Esophagus squamous epithelium (tissue), 4 donors: ENCODE results near the gene EHD4.

Experiments
- POLR2A ChIP-seq, 4 donors: fragments of 450-650 bp; IDR thresholded peaks; one replicate each; pipeline ENCODE4 v1.6.1; 2017; ENCODE audit warnings: antibody characterized with exemption in 4 of 4, mild to moderate bottlenecking in 4 of 4, moderate library complexity in 3 of 4
- TF ChIP-seq, protein P1 (sequence below), 6 experiments: fragments of 450-650 bp in 4 of 6; fragments of 200-600 bp in 2 of 6; sonication (generic) in 2 of 6; IDR thresholded peaks; one replicate each; pipeline ENCODE4 v1.5.1; 2016 to 2019; ENCODE audit warnings: antibody characterized with exemption in 6 of 6, mild to moderate bottlenecking in 4 of 6, moderate library complexity in 4 of 6

DNA sequence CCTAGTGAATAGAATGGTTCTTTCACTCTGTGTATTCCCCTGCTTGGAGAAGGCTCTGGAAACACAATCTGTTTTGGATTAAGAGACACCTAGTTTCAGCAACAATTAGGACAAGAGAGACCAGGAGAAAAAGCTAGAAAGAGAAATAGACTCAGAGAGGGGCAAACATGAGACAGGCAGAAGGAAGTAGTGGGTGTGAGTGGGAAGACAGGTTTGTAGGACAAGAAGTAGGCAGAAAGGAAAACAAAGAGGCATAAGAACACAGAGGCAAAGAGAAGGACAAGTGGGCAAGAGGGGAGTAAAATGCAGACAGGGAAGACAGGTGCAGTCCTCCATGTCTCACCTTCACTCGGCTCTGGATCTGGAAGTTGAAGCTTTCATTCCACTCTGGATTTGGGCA is 35.0 kb upstream of the EHD4 start:
- TF ChIP-seq POLR2A (IDR thresholded peaks at IDR 0.05): no peak
- TF ChIP-seq, protein P1, sequence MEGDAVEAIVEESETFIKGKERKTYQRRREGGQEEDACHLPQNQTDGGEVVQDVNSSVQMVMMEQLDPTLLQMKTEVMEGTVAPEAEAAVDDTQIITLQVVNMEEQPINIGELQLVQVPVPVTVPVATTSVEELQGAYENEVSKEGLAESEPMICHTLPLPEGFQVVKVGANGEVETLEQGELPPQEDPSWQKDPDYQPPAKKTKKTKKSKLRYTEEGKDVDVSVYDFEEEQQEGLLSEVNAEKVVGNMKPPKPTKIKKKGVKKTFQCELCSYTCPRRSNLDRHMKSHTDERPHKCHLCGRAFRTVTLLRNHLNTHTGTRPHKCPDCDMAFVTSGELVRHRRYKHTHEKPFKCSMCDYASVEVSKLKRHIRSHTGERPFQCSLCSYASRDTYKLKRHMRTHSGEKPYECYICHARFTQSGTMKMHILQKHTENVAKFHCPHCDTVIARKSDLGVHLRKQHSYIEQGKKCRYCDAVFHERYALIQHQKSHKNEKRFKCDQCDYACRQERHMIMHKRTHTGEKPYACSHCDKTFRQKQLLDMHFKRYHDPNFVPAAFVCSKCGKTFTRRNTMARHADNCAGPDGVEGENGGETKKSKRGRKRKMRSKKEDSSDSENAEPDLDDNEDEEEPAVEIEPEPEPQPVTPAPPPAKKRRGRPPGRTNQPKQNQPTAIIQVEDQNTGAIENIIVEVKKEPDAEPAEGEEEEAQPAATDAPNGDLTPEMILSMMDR (IDR thresholded peaks at IDR 0.05): no peak
